Choroid plexus epithelial cell (primary cell): ENCODE measurements around the gene ADAMTS5.

Source experiments
- DNase-seq: peaks from one replicate; pipeline ENCODE4 v3.0.0-alpha.2; 2010; ENCODE audit warnings: low read depth
- H3K4me3 ChIP-seq: 2 replicates; pipeline ENCODE4 v1.5.1; 2011; ENCODE audit warnings: low read depth, mild to moderate bottlenecking, control low read depth, low read length, moderate library complexity
- CTCF ChIP-seq: conservative IDR thresholded peaks from 2 replicates; pipeline ENCODE4 v1.5.1; 2011; ENCODE audit warnings: low read depth, mild to moderate bottlenecking, control low read depth, inconsistent platforms, low read length, moderate library complexity

The ADAMTS5 gene

GRCh38 chr21:26877018-26877417 is 89.9 kb downstream of the ADAMTS5 start:
- DNase-seq, result no peak
- no peak overlapping the region for H3K4me3 ChIP-seq
- no peak for TF ChIP-seq CTCF

- H3K4me3 ChIP-seq, result no peak overlapping the region
- DNase-seq, result no peak
- no peak for TF ChIP-seq CTCF
Observed at GRCh38 chr21:26874347-26874746, 92.5 kb downstream of the ADAMTS5 start.
